GM12872 (cell line): Measurements from ENCODE around the gene EPS8L1.

ENCODE experiments used
- TF ChIP-seq, protein P1 (sequence below): IDR thresholded peaks from 3 replicates; pipeline ENCODE4 v1.5.1; 2011; ENCODE audit warnings: low read depth, mild to moderate bottlenecking, low read length, moderate library complexity; ENCODE audit not compliant: insufficient read depth

The EPS8L1 gene

GRCh38 chr19:55071913-55072312, 3.8 kb upstream of the EPS8L1 start:
- TF ChIP-seq, protein P1, sequence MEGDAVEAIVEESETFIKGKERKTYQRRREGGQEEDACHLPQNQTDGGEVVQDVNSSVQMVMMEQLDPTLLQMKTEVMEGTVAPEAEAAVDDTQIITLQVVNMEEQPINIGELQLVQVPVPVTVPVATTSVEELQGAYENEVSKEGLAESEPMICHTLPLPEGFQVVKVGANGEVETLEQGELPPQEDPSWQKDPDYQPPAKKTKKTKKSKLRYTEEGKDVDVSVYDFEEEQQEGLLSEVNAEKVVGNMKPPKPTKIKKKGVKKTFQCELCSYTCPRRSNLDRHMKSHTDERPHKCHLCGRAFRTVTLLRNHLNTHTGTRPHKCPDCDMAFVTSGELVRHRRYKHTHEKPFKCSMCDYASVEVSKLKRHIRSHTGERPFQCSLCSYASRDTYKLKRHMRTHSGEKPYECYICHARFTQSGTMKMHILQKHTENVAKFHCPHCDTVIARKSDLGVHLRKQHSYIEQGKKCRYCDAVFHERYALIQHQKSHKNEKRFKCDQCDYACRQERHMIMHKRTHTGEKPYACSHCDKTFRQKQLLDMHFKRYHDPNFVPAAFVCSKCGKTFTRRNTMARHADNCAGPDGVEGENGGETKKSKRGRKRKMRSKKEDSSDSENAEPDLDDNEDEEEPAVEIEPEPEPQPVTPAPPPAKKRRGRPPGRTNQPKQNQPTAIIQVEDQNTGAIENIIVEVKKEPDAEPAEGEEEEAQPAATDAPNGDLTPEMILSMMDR: no peak

- TF ChIP-seq, protein P1: no peak
Observed at GRCh38 chr19:55076321-55076720, 652 bp downstream of the EPS8L1 start.

DNA sequence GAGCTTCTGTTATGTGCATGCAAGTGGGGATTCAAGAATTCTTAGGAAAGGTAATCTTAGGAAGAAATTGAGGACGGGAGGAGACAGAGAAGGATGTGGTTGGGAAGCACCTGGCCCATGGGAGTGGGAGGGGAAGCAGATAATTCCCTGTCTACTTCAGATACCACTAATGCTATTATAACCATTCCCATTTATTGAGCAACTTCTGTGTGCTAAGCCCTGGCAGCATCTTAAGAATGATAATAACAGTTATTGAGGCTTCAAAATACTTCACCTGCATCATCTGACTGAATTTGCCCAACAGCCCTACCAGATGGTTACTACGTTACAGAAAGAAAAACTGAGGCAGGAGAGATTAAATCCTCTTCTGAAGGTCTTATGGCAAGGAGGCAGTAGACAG, 1.4 kb downstream of the EPS8L1 start:
- TF ChIP-seq, protein P1: no peak

DNA sequence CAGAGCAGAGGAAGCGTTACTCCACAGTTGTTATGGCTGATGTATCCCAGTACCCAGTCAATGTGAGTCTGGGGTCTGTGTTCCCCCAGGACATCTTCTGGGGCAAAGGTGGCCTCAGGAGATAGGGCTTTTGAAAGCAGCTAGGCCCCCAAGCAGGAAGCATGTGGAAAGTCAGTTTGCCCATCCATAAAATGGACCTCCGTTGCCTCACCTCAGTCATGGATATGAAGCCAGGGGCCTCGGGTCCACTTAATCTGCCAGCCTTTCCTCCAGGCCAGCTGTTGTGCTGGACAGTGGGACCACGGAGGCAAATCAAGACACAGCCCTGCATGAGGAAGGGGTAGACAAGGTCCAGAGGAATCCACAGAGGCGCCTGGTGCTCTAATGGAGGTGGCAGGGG, 3.3 kb downstream of the EPS8L1 start:
- TF ChIP-seq, protein P1: no peak

DNA sequence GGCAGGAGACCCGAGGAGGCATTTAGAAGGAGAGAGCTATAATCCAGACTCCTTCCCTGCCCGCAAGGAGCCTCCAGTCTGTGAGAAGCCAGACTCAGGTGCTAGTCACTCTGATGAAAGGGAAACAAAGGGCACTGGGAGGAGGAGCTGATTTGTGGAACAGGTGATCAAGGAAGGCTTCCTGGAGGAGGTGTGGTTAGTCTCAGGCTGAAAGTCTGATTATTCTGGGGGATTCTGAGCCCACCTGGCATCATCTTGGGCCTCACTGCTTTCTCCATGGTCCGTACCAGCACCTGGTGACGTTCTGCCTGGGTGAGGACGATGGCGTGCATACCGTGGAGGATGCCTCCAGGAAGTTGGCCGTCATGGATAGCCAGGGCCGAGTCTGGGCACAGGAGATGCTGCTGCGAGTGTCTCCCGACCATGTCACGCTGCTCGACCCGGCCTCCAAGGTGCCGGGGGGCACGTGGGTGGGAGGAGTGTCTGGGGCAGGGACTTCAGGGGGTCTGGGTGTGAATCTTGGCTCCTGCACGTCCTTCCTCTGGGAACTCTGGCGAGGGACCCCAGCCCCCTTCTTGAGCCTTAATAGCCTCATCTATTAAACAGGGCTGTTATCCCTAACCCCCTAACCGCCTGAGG, 3.9 kb downstream of the EPS8L1 start:
- TF ChIP-seq, protein P1: no peak

DNA sequence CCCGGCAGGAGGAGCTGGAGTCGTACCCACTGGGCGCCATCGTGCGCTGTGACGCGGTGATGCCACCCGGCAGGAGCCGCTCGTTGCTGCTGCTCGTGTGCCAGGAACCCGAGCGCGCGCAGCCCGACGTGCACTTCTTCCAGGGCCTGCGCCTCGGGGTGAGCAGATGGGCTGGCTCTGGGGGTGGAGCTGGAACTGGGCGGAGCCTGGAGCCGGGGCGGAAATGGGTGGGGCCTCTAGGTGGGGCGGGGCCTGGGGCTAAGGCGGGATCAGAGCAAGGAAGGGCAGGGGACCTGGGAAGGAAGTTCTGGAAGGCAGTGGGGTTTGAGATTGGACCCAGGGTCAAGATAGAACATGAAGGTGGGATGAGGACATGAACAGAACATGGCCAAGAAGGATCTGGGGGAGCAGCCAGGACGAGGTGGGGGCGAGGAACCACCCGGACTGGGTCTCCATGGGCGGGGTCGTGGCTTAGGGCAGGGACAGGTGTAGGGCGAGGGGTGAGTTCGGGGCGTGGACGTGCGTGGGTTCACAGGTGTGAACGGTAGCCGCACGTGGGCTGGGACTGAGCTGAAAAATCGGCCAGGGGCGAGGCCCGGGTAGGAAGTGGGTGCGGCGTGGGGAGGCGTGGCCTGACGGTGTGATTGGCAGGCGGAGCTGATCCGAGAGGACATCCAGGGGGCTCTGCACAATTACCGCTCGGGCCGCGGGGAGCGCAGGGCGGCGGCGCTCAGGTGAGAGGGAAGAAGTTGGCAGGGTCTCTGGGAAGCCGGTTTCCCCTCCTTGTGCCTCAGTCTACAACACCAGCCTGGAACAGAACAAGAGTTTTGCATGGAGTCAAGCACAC, 4.7 kb downstream of the EPS8L1 start:
- TF ChIP-seq, protein P1: no peak

GRCh38 chr19:55080968-55081769, 5.5 kb downstream of the EPS8L1 start:
- TF ChIP-seq, protein P1: no peak
